Fibroblast of villous mesenchyme (primary cell): ENCODE measurements around the gene WDFY3. TPM values are rescaled to one million over a fixed set of nuclear protein-coding genes. Genes with fewer than 3 reads are reported as not detected.

Source experiments
- DNase-seq: peaks from one replicate; pipeline ENCODE4 v3.0.0-alpha.2; 2010; ENCODE audit warnings: low read depth
- H3K4me3 ChIP-seq: 2 replicates; pipeline ENCODE4 v1.5.1; 2011; ENCODE audit warnings: low read depth, mild to moderate bottlenecking, low read length
- total RNA-seq: library from RNA; depleted of rRNA; stranded (reverse); fragments of >200 nt; gene quantifications from 2 replicates; pipeline ENCODE4 v1.2.3, GENCODE V29; 2012
- TF ChIP-seq, protein P1 (sequence below): IDR thresholded peaks from 2 replicates; pipeline ENCODE4 v1.5.1; 2012; ENCODE audit warnings: low read depth, mild to moderate bottlenecking, low read length; ENCODE audit not compliant: insufficient read depth

WDFY3 gene
- total RNA-seq, 1 donor = 98.0 TPM

DNA sequence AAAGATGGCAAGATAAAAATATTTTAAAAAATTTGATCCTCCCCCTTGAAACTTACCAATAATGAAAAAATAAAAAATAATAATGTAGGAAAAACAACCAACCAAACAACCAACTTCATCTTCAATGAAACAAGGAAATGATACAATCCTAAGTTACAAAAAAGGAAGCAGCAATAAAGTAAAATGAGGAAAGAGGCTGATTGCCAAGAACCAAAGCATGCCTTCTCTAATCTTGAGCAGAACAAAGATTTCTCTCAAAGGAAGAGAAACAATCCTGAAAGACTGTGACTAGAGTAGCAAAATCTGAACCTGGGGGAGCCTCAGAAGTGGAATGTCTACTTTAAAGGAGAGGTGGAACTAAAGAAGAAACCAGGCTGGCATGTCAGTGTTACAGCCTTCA lies 10.9 kb upstream of the WDFY3 start:
- no peak overlapping the region for H3K4me3 ChIP-seq
- TF ChIP-seq, protein P1, sequence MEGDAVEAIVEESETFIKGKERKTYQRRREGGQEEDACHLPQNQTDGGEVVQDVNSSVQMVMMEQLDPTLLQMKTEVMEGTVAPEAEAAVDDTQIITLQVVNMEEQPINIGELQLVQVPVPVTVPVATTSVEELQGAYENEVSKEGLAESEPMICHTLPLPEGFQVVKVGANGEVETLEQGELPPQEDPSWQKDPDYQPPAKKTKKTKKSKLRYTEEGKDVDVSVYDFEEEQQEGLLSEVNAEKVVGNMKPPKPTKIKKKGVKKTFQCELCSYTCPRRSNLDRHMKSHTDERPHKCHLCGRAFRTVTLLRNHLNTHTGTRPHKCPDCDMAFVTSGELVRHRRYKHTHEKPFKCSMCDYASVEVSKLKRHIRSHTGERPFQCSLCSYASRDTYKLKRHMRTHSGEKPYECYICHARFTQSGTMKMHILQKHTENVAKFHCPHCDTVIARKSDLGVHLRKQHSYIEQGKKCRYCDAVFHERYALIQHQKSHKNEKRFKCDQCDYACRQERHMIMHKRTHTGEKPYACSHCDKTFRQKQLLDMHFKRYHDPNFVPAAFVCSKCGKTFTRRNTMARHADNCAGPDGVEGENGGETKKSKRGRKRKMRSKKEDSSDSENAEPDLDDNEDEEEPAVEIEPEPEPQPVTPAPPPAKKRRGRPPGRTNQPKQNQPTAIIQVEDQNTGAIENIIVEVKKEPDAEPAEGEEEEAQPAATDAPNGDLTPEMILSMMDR = no peak
- DNase-seq = no peak

DNA sequence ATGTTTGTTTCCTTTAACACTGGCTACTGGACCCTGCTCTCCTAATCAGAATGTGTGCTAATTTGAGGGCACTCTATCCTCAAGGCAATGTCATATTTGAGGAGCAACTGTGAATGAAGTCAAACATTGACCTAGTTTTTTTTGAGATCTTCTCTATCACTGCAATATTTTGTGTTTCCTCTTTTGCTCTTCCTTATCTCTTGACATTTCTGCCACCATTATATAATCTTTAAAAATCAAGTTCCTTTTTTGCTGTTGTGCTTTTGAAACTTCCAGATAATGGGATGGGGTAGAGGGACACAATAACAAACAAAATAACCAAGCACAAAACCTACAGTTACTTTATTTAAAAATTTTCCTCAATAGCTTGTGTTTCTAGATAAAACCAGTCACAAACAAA lies 7.4 kb upstream of the WDFY3 start:
- no peak for DNase-seq
- H3K4me3 ChIP-seq = no peak overlapping the region
- TF ChIP-seq, protein P1 = no peak

DNA sequence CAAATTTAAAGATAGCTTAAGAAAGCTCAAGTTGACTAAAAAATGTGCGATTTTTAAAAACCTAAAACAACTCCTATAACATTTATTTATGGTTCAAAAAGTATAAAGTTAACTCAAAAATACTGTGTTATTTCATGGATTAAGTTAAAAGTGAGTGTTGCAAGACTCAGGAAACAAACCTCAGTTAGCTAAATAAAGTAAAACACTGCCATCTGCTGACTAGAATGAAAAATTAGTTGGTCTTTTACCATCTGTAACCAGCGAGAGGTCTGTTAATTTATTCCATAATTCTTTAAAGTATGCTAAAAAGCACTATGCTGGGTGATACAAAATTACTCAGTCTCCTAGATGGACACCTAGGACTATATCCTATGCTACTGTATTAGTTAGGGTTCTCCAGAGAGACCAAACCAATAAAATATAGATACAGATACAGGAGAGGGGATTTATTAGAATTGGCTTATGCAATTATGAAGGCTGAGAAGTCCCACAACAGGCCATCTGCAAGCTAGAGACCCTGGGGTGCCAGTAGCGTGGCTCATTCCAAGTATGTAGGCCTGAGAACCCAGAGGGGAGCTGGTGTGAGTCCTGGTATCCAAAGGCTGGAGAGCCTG lies 4.9 kb upstream of the WDFY3 start:
- TF ChIP-seq, protein P1 = peak; percentile 41
- DNase-seq = peak; percentile 75
- H3K4me3 ChIP-seq = no peak overlapping the region

DNA sequence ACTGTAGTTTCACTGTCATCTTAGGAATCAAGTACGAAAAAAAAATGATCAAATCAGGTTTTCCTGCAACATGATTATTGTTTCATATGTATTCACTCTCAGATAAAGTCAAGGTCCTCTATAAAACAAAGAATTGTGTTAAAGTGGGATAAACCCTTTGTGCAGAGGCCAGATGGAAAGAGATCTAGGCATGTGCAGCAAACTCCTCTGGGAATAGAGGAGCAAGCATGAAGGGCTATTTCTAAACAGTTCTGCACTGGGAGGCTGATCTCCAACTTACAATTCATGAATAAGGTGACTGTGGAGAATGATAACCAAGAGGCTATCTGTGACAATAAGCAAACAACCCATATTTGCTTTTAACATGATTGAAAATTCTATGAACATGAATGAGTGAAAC lies 2.4 kb upstream of the WDFY3 start:
- TF ChIP-seq, protein P1 = no peak
- DNase-seq = no peak
- no peak overlapping the region for H3K4me3 ChIP-seq

DNA sequence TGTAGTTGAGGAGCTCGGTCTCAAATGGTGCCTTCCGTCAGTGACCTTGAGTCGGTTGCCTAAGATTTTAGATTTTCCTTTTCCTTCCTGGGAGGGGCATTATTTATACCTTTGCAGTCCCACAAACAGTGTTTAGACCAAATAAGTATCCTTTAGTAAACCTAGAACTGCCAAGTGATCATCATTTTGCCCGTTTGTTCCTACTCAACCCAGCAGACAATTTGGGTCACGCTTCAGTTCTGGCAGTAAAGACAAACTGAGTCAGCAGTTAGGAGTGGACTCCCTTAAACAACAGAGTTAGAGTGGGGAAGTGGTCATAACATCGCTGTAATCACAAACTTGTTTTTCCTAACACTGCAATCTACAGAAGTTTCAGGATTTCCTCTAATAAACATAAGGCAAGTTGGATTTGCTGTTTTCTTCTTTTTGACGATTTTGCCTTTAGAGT lies 777 bp upstream of the WDFY3 start:
- peak overlapping the region; percentile 86 for H3K4me3 ChIP-seq
- peak; percentile 42 for DNase-seq
- TF ChIP-seq, protein P1 = no peak

DNA sequence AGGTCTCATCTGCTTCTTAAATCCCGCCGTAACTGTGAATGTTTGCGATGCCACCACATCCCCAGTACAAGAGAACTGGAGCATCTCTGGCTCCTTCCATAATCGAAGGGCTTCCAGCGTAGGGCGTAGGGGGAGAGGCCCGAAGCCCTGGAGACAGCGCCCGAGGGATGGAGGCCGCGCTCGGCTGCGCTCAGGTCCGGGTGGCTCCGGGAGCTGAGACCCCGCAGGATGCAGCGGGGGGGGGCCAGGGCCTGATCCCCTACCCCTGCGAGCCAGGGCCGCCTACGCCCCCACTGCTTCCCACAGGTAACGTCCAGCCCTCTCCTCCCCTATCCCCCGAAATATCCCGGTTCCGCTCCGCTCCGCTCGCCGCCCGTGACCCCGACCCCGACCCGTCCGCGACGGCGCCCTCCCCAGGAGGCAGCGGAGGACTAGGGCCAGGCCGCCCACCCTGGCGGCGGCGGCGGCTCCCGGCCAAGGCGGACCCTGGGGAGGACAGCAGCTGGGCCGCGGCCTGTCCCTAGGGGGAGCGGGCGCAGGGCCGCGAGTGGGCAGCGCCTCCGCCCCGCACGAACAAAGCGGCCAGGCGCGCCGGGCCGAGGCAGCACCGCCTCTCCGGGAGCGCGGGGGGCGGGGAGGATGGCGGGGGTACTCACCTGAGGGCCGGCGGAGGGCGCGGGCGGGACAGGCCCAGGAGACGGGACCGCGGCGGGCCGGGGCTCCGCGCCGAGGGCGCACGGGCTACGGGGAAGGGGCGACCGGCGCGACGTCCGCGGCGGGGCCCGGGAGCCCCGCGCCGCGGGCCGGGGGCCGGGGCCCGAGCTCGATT lies 723 bp downstream of the WDFY3 start:
- H3K4me3 ChIP-seq = peak overlapping the region; percentile 86
- DNase-seq = peak; percentile 31
- TF ChIP-seq, protein P1 = no peak
